Hematopoietic multipotent progenitor cell treated with erythropoietin and hydrocortisone succinate and interleukin-3 and kit ligand, for 15 days (in vitro differentiated cells): ENCODE data around the gene HCFC1R1.
A peak's percentile ranks its signal among the peaks of the same experiment; 100 is the strongest.

Experiments
- DNase-seq: peaks from one replicate; pipeline ENCODE4 v3.0.0-alpha.2; 2015; ENCODE audit warnings: low spot score

HCFC1R1 gene

DNA sequence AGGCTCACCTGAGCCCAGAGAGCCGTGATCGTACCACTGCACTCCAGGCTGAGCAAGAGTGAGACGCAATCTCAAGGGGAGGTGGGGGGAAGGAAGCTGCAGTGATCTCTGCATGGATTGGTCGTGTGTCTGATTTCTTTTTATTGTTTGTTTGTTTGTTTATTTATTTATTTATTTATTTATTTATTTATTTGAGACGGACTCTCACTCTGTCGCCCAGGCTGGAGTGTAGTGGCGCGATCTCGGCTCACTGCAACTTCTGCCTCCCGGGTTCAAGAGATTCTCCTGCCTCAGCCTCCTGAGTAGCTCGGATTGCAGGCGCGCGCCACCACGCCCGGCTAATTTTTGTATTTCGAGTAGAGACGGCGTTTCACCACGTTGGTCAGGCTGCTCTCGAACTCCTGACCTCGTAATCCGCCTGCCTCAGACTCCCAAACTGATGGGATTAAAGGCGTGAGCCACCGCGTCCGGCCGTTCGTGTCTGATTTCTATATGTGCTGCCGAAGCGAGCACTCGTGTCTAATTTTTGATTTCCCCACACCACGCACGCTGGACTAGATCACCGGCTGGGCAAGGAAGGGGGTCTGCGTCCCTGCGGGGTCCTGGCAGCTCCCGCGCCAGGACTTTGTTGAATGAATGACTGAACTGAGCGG is 4.0 kb downstream of the HCFC1R1 start:
- no peak for DNase-seq

DNA sequence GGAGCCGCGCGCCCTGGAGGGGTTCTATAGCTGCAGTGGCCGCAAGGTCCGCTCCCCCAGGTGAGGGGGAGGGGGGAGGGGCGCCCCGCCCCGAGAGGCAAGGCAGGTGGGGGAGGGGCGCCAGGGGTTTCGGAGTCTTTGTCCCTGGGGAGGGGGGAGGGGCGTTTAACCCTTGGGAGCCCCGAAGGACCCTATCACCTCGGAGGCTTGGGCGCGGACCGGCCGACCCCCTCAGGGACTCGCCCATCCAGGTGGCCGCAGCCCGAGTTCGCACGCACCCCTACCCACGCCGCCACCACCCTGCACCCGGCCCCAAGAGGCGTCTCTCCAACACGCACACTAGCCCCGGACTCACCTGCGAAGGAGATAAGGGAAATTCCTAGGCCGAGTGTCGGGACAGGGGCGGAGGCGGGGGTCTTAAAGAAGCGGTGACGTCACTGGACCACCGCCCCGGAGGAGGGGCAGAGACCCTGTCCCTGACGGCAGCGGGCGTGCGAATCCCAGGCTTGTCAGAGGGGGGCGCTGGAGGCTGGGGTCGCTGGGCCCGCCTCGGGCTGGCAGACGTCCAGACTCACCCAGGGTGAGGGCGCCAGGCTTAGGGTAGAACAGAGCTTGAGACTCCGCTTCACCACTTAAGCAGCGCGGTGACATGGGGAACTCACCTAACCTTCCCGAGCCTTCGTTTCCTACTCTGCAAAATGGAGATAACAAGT is 5.8 kb downstream of the HCFC1R1 start, which contains the start of gene CLDN6:
TSS of gene CLDN6 (minus strand) at position 390 of the 713 bp plus-strand sequence. CDS start 2,162 bp downstream, outside the sequence.
- DNase-seq, result peak; percentile 9

DNA sequence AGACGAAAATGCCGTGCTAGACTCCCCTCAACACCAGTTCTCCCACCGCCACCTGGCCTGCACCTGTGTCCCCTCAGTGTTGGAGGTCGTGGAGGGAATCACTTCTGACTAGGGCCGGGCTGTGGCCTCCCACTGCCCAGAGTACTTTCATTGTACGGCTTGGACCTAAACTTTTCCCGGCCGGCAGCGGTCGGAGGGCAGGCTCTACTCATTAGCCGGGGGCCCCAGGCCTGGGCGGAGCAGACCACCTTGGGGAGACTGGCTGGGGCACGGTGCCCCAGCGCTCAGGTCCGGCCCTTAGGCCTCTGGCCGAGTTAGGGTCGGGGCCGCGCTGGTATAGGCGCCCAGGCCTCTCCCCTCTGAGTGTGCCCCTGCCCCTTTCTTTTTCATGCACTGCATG is 6.4 kb downstream of the HCFC1R1 start:
- no peak for DNase-seq

DNA sequence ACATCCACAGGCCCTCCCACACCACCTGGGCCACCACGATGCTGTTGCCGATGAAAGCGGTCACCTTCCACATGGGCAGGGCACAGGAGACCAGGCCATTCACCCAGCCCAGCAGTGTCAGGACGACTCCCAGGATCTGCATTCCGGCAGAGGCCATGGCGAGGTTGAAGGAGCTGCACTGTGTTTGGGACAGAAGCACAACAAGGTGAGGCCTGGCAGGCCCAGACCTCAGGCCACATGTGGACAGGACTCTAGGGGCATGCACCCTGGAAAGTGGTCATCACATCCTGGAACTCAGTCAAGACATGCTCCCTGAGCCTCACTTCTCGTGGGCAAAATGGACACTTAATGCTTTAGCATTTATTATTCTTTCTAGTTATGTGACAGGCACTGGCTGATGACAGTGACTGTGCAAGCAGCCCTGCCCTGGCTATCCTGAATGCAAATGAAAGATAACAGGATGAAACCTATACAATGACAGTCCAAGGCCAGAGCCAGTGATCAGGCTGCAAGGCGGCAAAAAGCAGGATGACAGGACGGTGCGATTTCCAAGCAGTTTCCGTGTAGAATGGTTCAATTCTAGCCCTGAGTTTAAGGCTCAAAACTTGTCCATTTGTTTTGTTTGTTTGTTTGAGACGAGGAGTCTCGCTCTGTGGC is 7.7 kb downstream of the HCFC1R1 start:
- peak; percentile 33 for DNase-seq

DNA sequence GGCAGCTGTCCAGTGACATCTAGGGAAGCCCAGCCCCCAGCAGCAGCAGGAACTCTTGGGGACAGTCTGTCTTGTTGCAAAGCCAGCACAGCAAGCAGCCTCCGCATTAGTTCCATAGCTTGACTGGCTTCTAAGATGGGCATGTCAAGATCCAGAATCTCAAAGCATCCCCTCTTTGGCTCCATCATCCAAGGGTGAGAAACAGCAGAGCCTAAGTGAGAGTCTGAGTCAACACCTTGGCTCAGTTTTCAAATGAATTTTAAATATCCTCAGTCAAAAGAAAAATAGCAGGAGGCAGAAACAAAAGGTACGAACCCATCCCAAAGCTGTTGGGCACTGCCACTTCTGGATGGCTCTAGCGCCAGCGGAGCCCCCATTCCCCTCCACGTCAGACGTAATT is 8.8 kb downstream of the HCFC1R1 start:
- no peak for DNase-seq

DNA sequence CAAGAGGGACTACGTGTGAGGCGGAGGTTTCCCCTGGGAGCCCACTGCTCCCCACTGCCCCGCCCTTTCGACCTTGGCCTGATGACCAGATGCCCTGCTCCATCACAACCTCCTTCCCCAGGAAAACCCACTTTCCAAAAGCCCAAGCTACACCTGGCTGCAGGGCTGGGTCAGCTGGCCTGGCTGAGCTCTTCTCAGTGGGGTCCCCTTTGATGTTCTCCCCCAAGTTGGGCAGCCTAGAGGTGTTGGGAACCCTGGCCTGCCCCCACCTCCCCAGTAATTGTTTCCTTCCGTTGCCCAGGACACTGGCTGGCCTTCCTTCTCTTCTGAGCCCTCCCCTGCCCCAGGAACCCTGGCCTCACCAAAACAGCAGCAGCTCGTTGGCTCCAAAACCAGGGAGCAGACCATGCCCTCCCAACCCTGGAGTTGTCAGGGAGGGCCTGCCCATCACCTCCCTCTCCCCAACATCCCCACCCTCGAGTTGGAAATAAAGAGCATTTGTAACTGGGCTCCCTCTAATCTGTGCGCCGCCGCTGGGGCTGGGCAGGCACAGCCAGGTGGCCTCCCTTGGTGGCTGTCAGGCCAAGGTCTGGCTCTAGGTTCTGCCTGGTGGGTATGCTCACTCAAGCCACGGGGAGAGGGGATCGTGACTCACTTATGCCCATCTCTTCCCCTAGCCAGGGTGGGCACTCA is 9.6 kb downstream of the HCFC1R1 start:
- no peak for DNase-seq

DNA sequence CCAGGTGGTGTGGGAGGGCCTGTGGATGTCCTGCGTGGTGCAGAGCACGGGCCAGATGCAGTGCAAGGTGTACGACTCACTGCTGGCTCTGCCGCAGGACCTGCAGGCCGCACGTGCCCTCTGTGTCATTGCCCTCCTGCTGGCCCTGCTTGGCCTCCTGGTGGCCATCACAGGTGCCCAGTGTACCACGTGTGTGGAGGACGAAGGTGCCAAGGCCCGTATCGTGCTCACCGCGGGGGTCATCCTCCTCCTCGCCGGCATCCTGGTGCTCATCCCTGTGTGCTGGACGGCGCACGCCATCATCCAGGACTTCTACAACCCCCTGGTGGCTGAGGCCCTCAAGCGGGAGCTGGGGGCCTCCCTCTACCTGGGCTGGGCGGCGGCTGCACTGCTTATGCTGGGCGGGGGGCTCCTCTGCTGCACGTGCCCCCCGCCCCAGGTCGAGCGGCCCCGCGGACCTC is 10.2 kb downstream of the HCFC1R1 start:
- no peak for DNase-seq

DNA sequence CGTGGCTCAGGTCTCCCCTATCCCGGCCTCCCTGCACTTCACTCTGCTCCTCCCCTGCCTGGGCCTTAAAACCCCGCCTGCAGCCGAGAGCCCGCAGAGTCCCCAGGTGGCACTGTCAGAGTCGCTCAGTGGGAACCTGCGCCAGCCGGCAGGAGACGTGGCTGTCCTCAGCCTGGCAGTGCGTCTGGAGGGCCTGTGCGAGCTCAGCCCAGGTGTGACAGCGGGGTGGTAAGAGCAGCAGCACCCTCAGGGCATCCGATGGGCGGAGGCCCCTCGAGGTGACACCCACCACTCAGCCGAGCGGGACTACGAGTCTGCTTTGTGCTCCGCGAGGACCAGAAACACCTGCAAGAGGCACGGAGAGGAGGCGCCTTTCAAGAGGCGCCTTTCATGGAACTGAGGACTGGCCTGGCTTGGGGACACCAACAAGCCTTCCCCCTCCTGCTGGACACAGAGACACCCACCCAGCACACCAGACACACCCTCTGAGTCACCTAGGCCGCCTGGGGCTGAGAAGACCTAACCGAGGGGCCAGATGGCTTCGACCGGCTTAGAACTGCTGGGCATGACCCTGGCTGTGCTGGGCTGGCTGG is 10.8 kb downstream of the HCFC1R1 start, which contains the start of gene CLDN9:
TSS of gene CLDN9 (plus strand) at position 96 of the 593 bp plus-strand sequence. CDS start at position 536, 440 bp downstream.
- no peak for DNase-seq

DNA sequence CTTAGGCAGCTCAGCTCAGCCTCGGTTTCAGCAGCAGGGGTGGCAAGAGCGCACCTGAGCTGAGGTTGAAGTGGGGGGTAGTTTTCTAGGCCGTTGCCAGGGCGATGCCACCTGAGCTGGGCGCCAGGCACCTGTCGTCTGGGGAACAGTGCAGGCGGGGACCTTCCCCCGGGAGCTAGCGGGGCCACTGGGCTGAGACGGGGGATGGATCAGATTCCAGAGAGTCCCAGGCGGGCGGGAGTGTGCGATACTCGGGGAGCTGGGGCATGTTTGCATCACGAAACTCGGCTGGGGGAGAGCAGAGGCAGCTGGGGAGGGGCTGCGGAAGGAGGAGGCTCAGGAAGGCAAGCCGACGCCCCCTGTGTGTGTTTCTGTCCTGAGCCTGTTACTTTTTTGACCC is 11.5 kb downstream of the HCFC1R1 start:
- no peak for DNase-seq

DNA sequence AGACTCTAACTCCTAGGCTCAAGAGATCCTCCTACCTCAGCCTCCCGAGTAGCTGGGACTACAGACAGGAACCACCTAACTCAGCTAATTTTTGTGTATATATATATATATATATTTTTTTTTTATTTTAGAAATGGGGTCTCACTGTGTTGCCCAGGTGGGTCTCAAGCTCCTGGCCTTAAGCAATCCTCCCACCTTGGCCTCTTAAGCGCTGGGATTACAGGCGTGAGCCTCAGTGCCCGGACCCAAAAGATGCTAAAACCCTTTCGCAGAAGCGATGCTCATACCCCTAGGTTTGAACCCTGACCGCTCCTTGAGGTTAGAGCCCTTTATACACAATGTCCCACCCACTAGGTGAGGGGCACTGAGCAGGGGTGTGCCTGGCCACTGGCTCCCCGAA is 13.2 kb downstream of the HCFC1R1 start:
- DNase-seq, result no peak

DNA sequence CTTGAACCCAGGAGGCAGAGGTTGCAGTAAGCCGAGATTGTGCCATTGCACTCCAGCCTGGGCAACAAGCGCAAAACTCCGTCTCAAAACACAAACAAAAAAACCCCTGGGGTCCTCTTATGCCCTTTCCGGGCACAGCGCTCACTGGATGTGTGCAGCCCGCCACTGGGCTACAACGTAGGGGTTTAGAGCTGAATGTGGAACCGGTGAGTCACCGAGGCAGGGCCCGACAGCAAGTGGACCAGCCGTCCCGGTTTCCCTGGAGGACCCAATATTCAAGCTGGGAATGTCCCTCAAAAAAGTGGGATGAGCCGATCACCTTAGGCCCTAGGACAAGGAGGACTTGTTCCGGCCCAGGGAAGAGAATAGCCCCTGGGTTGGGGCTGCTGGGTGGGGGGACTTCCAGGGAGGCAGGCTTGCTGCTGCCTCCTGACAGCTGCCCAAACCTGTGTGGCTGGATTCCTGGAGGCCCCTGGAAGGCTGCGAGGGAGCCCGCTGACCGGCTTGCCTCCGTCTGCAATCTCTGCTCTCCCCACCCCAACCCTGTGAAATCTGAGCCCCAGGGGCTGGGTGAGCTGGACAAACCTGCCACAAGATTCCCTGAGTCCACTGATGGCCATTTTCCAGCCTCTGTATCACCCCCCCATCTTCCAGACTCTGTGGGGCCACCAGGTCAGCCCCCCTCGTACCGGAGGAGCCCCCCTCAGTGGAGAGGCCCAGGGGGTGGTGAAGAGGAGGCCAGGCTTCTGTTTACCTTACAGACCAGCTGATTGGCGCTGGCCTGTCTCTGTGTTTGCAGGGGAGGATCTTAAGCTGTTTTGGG is 14.0 kb downstream of the HCFC1R1 start:
- DNase-seq, result no peak

DNA sequence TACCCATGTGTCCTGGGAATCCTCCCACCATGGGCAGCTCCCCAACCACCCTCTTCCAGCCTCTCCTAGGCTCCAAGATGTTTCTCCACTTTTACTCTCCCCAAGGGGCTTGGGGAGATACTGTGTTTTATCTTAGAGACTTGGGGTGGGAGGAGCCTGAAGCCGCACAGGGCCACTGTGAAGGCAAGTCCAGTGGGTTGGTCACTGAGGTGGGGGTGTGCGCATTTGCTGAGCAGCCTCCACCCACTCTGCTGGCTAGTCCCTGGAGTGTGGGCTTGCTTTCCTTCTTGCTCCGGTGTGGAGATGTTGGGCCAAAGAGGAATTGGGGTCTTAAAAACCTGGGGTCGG is 15.1 kb downstream of the HCFC1R1 start:
- DNase-seq, result no peak

DNA sequence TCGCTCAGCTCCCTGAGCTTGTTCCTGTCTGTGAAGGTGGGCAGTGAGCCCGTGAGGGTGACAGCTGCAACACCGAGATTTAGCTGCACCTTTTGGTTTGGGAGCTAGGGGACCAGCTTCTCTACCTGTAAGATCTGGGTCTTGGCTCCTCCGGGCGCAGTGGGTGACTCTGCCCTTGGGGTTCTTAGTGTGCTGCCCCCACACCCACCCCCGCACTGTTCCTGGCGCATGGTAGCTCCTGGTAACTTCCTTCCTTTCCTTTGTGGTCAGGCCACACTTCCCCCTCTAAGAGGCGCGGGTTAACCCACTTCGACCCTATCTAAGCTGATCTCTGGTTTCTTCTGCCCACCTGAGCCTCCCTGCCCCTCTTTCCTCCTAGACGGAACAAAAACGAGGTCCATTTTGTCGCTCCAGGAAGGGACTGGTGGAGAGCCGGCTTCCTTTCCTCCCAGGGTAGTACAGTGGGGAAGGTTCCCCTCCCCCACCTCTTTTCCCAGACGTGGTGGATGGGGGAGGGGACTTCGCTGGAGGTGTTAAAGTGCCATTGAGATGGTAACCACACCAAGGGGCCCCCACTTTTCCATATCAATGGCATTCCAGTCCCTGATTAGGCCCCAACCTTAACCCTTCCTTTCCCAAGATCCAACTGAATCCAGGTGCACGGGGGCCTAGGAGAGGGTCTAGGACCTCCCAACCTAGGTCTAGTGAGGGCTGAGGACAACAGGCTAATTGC is 15.6 kb downstream of the HCFC1R1 start:
- no peak for DNase-seq

DNA sequence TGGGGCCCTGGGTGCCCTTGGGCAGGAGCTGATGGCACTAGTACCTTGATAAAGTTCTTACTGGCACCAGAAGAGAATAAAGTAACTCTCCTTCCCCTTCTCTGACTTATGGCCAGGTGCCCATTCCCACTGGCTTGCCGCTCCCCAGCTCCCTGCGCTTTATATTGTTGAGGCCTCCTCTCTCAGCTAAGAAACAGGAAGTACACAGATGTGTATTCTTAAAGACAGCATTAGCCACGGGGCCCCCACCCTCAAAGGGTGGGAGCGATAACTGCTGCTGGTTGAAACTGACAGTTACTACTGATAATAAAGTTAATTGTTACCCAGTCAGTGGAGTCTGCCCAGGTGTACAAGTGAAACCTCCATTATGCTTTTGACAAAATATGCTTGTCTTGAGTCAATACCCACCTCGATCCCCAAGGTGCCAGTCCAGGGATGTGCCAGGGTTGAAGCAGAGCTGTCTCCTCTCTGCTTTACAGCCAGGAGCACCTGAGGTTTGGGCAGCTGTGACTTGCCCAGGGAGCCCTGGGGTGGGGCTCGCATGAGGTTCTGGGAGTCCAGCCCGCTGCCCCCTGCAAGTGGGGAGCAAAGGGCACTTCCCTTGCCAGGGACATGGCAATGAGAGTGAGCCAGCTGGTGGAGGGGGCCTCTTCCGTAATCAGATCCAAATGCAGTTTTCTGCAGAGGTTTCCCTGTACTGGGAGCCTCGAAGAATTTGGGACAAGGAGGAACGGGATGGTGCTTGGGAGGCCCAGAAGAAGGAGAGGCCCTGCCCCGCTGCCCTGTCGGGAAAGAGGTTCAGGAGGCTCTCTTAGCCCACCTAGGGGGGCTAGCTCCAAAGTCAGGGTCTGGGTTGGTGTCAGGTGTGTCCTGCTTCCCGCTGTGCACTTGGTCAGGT is 16.4 kb downstream of the HCFC1R1 start:
- no peak for DNase-seq

DNA sequence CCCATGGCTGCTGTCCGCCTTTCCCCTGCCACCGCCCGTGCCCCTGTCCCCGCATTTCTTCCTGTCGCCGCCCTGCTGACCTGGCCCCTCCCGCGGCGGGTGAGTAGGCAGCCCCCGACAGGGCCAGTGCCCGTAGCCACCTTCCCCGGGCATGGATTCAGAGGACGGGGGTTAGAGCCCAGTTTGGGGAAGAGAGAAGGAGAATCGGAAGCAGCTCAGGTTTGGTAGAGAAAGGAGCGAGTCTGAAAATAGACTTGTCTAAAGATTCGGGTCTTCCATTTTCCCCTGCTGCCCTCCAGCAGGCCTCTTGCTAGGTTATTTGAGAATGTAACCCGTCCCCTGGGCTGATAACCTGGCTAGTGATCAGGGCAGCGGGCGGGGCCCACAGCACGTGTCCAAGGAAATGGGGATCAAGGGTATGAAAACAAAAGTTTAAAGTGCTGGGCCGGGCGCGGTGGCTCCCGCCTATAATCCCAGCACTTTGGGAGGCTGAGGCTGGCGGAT is 18.9 kb downstream of the HCFC1R1 start:
- peak; percentile 24 for DNase-seq

DNA sequence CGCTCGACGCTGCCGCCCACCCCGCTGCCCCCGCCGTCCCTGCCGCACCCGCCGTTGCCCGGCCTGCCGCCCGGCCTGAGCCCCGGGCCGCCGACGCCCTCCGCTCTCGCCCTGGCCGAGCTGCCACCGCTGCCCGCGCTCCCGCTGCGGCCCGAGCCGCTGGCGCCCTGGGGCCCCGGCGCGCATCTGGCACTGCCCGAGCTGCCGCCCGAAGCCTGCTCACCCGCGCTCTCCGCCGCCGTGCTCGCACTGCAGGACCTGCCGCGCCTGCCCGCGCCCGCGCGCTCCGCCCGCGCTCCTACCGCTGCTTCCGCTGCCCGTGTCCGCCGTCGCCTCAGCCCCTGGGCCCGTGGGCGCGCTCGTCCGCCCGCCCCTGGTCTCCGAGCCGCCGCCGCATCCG is 19.4 kb downstream of the HCFC1R1 start:
- DNase-seq, result peak; percentile 23

DNA sequence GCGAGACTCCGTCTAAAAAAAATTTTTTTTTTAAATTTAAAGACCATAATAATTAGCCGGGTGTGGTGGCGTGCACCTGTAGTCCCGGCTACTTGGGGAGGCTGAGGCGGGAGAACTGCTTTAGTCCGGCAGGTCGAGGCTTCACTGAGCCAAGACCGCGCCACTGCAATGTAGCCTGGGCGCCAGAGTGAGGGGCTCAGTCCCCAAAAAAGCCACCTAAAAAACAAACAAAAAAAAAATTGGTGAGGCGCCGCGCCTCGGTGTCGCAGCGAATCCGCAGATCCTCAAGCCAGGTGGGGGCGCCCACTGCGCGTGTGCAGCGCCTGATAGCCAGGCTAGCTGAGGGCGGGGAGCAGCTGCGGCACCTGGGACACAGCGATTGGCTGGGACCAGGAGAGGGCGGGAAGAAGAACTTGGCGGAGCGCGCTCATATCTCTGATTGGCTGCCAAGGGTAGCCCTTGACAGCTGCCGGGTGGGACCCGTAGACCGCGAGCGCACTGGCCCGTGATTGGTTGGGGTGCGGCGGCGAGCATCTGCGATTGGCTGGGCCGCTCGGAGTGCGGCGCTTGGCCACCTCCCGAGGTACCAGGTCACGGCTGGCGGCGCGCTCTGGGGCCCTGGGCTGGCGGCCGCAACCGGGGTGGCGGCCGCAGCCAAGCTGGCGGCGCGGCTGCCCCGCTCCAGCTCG is 20.0 kb downstream of the HCFC1R1 start:
- DNase-seq, result peak; percentile 100

DNA sequence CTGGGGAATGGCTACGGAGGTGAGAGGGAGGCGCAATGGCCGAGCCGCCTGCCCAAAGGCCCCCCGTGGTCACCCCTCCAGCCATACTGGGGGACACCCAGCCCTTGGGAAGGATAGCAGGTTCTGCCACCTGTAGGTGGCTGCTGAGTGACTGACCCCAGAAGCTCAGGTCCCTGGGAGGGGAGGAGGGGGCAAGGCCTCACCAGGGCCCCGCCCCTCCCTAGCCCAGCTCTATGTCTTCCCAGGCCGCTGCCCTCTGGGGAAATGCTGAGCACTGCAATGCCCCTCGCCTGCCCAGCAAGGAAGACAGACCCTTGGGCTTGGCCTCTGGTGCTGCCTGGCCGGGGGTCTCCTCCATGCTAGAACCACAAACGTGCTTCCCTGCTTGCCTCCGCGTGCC is 22.4 kb downstream of the HCFC1R1 start:
- DNase-seq, result no peak

DNA sequence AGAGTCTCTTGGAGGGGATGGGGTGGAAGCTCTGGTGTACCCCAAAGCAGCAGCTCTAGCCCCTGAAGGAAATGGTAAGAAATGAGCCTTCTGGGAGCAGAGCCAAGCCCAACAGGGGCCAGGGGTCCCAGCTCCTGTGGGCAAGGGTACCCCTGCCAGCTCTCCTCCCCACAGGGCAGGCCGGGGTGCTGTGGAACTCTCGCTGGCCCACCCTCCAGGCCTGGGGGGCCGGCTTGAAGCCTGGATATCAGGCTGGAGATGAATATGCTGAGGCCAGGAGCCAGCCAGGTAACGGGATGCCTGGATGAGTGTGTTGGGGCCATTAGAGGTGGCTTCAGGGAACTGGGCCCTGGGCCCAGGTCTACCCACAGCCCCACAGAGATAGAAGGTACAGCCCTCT is 23.2 kb downstream of the HCFC1R1 start:
- DNase-seq, result no peak
